Gastroesophageal sphincter (tissue), 3 donors: ENCODE data around the gene PRAC1.

Source experiments
- CTCF ChIP-seq, 4 experiments: fragments of 200-600 bp in 2 of 4; fragments of 450-650 bp in 2 of 4; sonication (generic) in 1 of 4; IDR thresholded peaks; one replicate each; pipeline ENCODE4 v1.5.1; 2017 to 2019; ENCODE audit warnings: antibody characterized with exemption in 4 of 4, mild to moderate bottlenecking in 2 of 4, moderate library complexity in 2 of 4
- POLR2AphosphoS5 ChIP-seq: sonication (generic); formaldehyde crosslinking; IDR thresholded peaks from one replicate; pipeline ENCODE4 v1.6.1; 2017; ENCODE audit warnings: antibody characterized with exemption

GRCh38 chr17:48737330-48738043 lies 15.2 kb upstream of the PRAC1 start:
- TF ChIP-seq CTCF (IDR thresholded peaks at IDR 0.05) = no peak
- TF ChIP-seq POLR2AphosphoS5 = no peak
